GM12878 (cell line): ENCODE measurements around the gene HSPA12B.

Experiments
- ATF3 ChIP-seq: IDR thresholded peaks from 2 replicates; pipeline ENCODE4 v1.6.1; 2011; ENCODE audit warnings: low read depth, mild to moderate bottlenecking, low read length, moderate library complexity, borderline replicate concordance; ENCODE audit errors: extremely low read depth
- BCL11A ChIP-seq: IDR thresholded peaks from 2 replicates; pipeline ENCODE4 v1.6.1; 2011; ENCODE audit warnings: low read depth, low read length
- CTCF ChIP-seq, 3 experiments: IDR thresholded peaks in 2 of 3; conservative IDR thresholded peaks in 1 of 3; 2 replicates each; pipeline ENCODE4 v1.5.1; 2011; ENCODE audit warnings: low read depth in 3 of 3, low read length in 3 of 3, mild to moderate bottlenecking in 3 of 3, control low read depth in 2 of 3, moderate library complexity in 2 of 3, inconsistent platforms in 1 of 3, mixed read lengths in 1 of 3; ENCODE audit not compliant: control insufficient read depth in 2 of 3, insufficient read depth in 1 of 3; ENCODE audit errors: extremely low read depth in 1 of 3
- FOXK2 ChIP-seq: fragments of 450-650 bp; IDR thresholded peaks from 2 replicates; pipeline ENCODE4 v1.6.1; 2017; ENCODE audit warnings: mild to moderate bottlenecking, moderate library complexity
- FOXM1 ChIP-seq: IDR thresholded peaks from 2 replicates; pipeline ENCODE4 v1.6.1; 2012; ENCODE audit warnings: low read depth, mild to moderate bottlenecking, inconsistent platforms, low read length, moderate library complexity
- HCFC1 ChIP-seq: fragments of 150-350 bp; IDR thresholded peaks from 2 replicates; pipeline ENCODE4 v1.6.1; 2014; ENCODE audit warnings: low read length
- JUNB ChIP-seq: IDR thresholded peaks from 2 replicates; pipeline ENCODE4 v1.6.1; 2016; ENCODE audit warnings: antibody characterized with exemption, mild to moderate bottlenecking
- NFYB ChIP-seq: IDR thresholded peaks from 2 replicates; pipeline ENCODE4 v1.6.1; 2011; ENCODE audit warnings: low read depth, mild to moderate bottlenecking, low read length, improper control_type of control experiment, moderate library complexity; ENCODE audit not compliant: insufficient read depth
- POLR2A ChIP-seq: IDR thresholded peaks from 2 replicates; pipeline ENCODE4 v1.6.1; 2011; ENCODE audit warnings: low read depth, mild to moderate bottlenecking, low read length
- SIN3A ChIP-seq: IDR thresholded peaks from 2 replicates; pipeline ENCODE4 v1.6.1; 2012; ENCODE audit warnings: low read depth, low read length, improper control_type of control experiment
- SMAD1 ChIP-seq: fragments of 450-650 bp; IDR thresholded peaks from 2 replicates; pipeline ENCODE4 v1.6.1; 2018; ENCODE audit warnings: mild to moderate bottlenecking, low read depth; ENCODE audit not compliant: partially characterized antibody
- SP1 ChIP-seq: IDR thresholded peaks from one replicate; pipeline ENCODE4 v1.6.1; 2011; ENCODE audit warnings: low read depth, low read length
- ZNF384 ChIP-seq: IDR thresholded peaks from 2 replicates; pipeline ENCODE4 v1.6.1; 2012; ENCODE audit warnings: low read depth, mild to moderate bottlenecking, low read length, improper control_type of control experiment, borderline replicate concordance

GRCh38 chr20:3753501-3754275 lies 21.2 kb downstream of the HSPA12B start:
- no peak for TF ChIP-seq CTCF (IDR thresholded peaks at IDR 0.05 in 2 of 3, conservative IDR thresholded peaks at IDR 0.05 in 1 of 3; ENCODE audit: control insufficient read depth in 2 of 3, extremely low read depth in 1 of 3, insufficient read depth in 1 of 3, low read depth in 3 of 3, low read length in 3 of 3)
- no peak for TF ChIP-seq FOXK2
- TF ChIP-seq BCL11A = no peak
- TF ChIP-seq ZNF384 = no peak
- TF ChIP-seq SIN3A = no peak
- no peak for TF ChIP-seq HCFC1
- no peak for TF ChIP-seq FOXM1
- no peak for TF ChIP-seq JUNB
- no peak for TF ChIP-seq ATF3
- no peak for TF ChIP-seq SMAD1
- TF ChIP-seq POLR2A = no peak
- TF ChIP-seq NFYB = no peak
- TF ChIP-seq SP1 = no peak
